ENCODE data around the gene NSUN4.
"Not testable (repeated sequence)": the region's sequence is repeated elsewhere in the genome, so short reads cannot be mapped to it uniquely, and the experiment has no call there.

Gene NSUN4

GRCh38 chr1:46364612-46365011, 24.0 kb downstream of the NSUN4 start:
- DNase-seq (ENCODE audit: low read depth in 1 of 2, low spot score in 1 of 2), result no peak

DNA sequence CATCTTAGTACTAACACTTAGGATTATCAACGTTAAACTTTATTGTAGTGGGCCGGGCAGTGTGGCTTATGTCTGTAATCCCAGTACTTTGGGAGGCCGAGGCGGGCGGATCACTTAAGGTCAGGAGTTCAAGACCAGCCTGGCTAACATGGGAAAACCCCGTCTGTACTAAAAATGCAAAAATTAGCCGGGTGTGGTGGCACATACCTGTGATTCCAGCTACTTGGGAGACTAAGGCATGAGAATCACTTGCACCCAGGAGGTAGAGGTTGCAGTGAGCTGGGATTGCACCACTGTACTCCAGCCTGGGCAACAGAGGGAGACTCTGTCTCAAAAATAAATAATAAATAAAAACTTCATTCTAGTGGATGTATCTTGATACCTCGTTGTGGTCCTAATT, 25.2 kb downstream of the NSUN4 start:
- DNase-seq (ENCODE audit: low read depth in 1 of 2, low spot score in 1 of 2), result not testable (repeated sequence)

DNA sequence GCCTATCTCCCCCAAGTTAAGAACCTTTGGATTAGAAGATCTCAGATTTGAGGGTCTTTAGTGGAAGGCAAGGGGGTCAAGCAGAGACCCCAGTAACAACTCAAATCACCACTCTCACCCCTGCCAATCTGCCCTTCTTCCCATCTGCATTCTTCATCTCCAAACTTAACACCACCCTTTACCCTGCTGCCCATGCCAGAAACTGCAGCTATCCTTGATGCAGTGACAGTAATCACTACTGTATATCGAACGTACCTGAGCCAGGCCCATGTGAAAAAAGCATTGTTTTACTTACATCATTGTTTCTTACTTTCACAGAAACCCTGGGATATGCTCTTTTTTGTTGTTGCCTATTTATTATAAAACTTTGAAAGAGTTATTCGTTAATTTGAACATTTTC, 26.5 kb downstream of the NSUN4 start:
- DNase-seq (ENCODE audit: low read depth in 1 of 2, low spot score in 1 of 2), result no peak

DNA sequence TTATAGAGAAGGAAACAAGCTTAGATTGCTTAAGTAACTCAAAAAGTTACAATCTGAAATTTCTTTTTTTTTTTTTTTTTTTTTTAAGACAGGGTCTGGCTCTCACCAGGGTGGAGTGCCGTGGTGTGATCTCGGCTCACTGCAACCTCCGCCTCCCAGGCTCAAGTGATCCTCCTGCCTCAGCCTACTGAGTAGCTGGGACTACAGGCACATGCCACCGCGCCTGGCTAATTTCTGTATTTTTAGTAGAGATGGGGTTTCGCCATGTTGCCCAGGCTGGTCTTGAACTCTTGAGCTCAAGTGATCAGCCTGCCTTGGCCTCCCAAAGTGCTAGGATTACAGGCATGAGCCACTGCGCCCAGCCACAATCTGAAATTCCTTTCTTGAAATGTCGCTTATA, 27.1 kb downstream of the NSUN4 start:
- DNase-seq (ENCODE audit: low read depth in 1 of 2, low spot score in 1 of 2), result not testable (repeated sequence)

DNA sequence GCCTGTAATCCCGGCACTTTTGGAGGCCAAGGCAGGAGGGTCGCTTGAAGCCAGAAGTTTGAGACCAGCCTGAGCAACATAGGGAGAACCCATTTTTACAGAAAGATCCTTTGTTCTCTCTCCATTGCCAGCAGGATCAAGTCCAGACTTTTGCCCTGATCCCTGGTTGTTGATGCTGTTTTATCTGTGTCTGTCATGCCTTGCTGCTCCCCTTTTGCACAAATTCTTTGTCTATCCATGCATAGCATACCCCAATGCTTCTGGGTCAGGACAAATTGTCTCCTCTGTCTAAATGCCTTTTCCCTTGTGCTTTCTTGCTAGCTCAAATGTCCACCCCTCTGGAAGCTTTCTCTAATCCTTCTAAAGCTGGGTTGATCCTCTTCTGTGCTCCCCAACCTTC, 28.2 kb downstream of the NSUN4 start:
- no peak for DNase-seq (ENCODE audit: low read depth in 1 of 2, low spot score in 1 of 2)

GRCh38 chr1:46369542-46370213, 29.1 kb downstream of the NSUN4 start:
- DNase-seq (ENCODE audit: low read depth in 1 of 2, low spot score in 1 of 2), result no peak

DNA sequence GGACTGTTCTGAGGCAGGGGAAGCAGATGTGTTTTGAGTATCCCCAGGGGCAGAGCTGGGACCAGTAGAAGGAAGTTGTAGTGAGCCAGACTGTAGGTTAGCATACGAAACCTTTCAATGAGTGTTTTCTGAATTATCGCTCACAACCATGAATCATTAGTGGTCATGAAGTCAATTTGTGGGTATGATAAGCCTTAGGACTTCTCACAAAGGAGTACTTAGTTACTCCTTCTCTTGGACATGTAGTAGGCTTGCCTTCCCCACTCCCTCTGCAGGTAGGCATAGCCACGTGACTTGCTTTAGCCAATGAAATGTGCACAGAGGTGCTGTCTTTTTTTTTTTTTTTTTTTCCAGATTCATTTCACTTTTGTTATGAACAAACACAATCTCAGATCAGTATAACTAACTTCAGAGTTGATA, 29.6 kb downstream of the NSUN4 start:
- DNase-seq (ENCODE audit: low read depth in 1 of 2, low spot score in 1 of 2), result no peak

- no peak for DNase-seq (ENCODE audit: low read depth in 1 of 2, low spot score in 1 of 2)
These were observed 31.8 kb downstream of the NSUN4 start for GRCh38 chr1:46372431-46372830.

- DNase-seq (ENCODE audit: low read depth in 1 of 2, low spot score in 1 of 2), result no peak
These were observed 39.4 kb downstream of the NSUN4 start for GRCh38 chr1:46379996-46380395.

DNA sequence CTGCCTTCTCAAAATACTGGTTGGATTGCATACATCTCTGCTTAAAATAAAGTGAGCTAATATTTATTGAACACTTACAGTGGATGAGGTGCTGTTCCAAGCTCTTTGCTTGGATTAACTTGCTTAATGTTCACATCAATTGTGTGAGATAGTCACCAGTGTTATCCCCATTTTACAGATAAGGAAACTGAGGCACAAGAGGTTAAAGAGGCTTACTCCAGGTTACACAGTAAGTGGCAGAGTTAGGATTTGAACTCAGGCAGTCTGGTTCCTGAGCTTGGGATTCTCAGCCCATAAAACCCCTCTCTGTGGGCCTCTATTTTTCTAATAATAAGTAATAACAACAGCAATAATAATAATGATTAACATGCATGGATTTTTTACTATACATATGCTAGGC, 39.9 kb downstream of the NSUN4 start:
- no peak for DNase-seq (ENCODE audit: low read depth in 1 of 2, low spot score in 1 of 2)

GRCh38 chr1:46393510-46393909, 52.9 kb downstream of the NSUN4 start:
- no peak for DNase-seq (ENCODE audit: low read depth in 1 of 2, low spot score in 1 of 2)

DNA sequence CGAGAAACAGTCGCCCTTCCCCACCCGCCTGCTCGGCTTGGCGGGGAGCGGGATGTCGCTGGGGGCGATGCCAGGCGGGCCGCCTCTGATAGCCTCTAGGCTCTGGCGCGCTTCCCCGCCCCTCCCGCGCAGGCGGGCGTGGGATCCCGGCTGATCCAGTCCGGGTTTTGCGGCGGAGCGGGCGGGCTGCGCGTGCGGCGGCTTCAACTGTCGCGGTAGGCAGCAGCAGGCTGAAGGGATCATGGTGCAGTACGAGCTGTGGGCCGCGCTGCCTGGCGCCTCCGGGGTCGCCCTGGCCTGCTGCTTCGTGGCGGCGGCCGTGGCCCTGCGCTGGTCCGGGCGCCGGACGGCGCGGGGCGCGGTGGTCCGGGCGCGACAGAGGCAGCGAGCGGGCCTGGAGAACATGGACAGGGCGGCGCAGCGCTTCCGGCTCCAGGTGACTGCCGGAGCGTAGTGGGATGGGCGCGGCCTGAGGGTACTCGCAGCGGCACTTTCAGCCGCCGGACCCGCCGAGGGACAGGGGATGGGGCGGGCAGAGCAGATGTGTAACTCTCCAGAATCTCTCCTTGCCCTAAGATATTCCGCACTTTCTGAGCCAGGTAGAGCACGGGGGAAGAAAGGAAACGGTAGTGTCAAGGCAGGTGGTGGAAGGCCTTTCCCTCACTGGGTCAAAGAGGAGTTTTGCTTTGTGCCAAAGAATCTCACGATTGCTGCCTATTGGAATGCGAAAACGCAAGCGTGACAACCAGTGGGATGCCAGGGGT, 53.7 kb downstream of the NSUN4 start, which contains the start of gene FAAH:
Gene FAAH, plus strand, starts transcription at position 210 of the 764 bp plus-strand sequence. Its CDS starts 32 bp downstream, at position 242.
- DNase-seq (ENCODE audit: low read depth in 1 of 2, low spot score in 1 of 2), result peak in 1 of 2 donors; percentile 40

GRCh38 chr1:46394872-46395465, 54.4 kb downstream of the NSUN4 start:
- no peak for DNase-seq (ENCODE audit: low read depth in 1 of 2, low spot score in 1 of 2)

DNA sequence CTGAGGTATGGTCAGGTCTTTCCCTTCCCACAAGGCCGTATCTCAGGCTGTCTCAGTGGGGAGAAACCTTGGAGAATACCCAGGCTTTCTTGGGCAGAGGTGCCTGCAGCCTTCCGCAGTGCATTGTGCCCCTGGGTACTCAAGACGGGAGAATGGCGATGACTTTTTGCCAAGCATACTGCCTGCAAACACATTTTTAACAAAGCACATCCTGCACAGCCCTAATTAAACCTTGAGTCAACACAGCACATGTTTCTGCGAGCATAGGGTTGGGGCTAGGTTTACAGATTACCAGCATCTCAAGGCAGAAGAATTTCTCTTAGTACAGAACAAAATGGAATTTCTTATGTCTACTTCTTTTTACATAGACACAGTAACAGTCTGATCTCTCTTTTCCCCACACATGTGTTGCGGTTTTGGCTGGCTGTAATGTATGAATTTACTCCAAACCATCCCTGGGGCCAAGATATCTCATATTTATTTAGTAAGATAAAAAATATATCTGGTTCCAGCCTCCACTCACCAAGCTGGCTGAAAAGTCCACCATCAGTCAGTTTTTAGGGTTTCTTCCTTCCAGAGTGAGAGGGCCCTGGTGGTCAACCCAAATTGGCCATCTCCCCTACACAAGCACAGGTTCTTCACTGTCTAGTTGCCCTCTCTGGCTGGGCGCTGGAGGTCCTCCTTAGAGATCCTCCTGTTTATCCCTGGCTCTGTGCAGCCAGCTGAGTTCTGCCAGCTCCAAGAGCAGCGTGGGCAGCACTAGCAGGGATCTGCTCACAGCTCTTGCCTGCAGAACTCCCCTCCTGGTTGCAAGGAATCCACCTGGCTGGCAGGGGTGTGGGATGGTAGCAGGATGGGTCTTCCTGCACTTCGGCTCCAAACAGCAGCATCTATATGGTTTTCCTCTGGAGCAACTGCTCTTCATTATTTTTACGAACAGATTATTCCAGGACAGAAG, 56.1 kb downstream of the NSUN4 start:
- no peak for DNase-seq (ENCODE audit: low read depth in 1 of 2, low spot score in 1 of 2)

GRCh38 chr1:46399307-46399706, 58.7 kb downstream of the NSUN4 start:
- no peak for DNase-seq (ENCODE audit: low read depth in 1 of 2, low spot score in 1 of 2)

DNA sequence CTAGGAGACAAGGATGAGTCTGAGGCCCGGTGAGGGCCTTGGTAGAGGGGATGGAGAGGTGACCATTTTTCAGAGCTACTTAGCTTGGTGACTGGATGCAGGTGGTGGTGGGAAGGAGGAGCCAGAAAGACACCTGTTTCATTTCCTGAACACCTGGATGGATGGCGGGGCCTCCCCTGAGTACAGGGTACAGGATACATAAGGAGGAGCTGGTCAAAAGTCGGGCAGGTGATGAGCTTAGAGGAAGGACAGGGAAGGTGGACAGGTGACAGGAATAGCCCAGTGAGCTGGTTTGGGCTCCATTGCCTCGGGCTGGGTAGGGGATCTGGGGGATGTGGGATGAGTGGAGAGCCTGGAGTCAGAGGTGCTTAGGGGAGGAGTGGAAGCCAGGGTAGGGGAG, 59.8 kb downstream of the NSUN4 start:
- DNase-seq (ENCODE audit: low read depth in 1 of 2, low spot score in 1 of 2), result no peak

DNA sequence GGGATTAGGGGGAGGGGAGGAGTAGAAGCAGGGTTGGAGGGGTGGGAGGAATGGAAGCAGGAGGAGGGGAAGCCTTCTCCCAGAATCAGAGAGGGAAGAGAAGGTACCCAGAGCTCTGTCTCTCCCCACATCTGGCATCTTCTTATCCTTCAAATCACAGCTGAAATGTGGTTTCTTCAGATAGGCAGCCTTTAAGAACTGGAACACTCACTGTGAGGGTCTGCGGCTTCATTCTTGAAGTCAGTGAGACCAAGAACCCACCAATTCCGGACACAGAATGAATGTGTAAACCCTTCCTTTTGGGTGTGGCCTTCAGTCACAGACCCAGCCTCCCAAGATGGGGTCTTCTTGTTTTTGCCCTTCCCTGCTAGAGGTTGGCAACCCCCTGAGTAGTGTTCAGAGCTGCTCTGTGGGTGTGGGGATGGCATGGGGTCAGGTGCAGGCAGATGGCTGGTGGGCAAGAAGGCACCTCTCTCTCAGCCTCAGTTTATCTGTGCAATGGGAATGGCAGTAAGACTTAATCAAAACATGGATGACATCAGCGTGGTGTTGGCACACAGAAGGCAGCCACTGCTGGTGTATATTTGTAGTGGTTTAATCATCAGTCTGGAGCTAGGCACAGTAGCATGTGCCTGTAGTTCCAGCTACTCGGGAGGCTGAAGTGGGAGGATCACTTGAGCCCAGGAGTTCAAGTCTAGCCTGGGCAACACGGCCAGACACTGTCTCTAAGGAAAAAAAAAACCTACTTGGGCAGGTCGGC, 60.7 kb downstream of the NSUN4 start:
- no peak for DNase-seq (ENCODE audit: low read depth in 1 of 2, low spot score in 1 of 2)

GRCh38 chr1:46401964-46402626, 61.5 kb downstream of the NSUN4 start:
- DNase-seq (ENCODE audit: low read depth in 1 of 2, low spot score in 1 of 2), result no peak

GRCh38 chr1:46403916-46404315, 63.3 kb downstream of the NSUN4 start:
- DNase-seq (ENCODE audit: low read depth in 1 of 2, low spot score in 1 of 2), result no peak
